GM19023 (cell line): ENCODE results near the gene PRKG1.

Experiments
- ATAC-seq: cut with Tn5 transposase; IDR thresholded peaks from one replicate; pipeline ENCODE4 v1.9.1; 2021; ENCODE audit warnings: mild to moderate bottlenecking, moderate library complexity; ENCODE audit not compliant: unreplicated experiment

Gene PRKG1

DNA sequence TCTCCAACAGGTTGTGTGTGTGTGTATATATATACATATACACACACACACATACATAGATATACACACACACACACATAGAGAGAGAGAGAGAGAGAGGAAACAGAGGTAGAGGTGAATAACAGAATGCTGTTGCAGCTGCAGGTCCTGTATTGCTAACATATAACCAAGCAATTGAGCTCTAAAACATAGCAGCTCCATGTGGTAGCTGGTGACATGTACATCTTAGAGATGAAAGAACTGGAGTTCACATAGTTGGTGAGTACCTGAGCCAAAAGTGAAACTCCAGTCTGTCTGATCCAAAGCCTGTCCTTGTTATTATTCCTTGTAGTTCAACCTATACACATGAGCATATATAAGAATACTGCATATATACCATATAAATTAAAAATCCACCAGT lies 778.0 kb downstream of the PRKG1 start:
- no peak for ATAC-seq

GRCh38 chr10:51857305-51857704 lies 783.0 kb downstream of the PRKG1 start:
- no peak for ATAC-seq

- no peak for ATAC-seq
Measured at GRCh38 chr10:51860257-51860656, 786.0 kb downstream of the PRKG1 start.

- ATAC-seq, result no peak
Measured at GRCh38 chr10:51861051-51861450, 786.8 kb downstream of the PRKG1 start.

DNA sequence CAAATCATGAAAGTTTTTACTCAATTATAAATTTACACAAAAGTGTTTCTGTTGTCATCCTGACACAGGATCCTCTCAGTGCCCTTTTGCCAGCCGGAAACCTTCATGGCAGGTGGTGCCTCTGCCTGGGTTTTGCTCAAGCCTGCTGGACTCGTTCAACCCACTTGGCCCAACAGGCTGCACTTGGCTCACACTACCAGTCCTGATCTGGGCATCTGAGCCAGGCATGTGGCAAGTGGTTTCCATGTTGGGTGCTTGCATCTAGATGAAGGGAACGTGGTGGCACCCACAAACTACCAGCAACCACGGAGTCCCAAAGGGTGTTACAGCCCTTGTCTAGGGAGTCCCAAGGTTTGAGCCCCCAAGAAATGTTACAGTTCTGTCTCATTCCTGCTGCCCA lies 787.4 kb downstream of the PRKG1 start:
- ATAC-seq, result no peak

DNA sequence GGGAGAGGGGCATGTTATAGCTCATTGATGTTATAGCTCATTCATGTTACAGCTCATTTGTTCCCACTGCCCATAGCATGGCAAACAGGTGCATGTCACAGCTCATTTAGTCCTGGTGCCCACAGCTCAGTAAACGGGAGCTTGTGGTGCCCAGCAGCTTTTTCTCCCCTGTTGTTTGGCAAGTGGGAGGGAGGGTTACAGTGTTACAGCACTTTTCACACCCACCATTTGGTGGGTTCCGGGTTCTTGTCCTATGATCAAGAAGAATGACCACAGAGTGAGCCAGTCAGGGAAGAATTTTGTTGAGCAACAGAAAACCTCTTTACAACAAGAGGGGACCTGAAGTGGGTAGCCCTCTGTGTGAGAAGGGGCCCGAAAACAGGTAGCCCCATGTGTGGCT lies 787.9 kb downstream of the PRKG1 start:
- ATAC-seq, result no peak

GRCh38 chr10:51867956-51868355 lies 793.7 kb downstream of the PRKG1 start:
- no peak for ATAC-seq

DNA sequence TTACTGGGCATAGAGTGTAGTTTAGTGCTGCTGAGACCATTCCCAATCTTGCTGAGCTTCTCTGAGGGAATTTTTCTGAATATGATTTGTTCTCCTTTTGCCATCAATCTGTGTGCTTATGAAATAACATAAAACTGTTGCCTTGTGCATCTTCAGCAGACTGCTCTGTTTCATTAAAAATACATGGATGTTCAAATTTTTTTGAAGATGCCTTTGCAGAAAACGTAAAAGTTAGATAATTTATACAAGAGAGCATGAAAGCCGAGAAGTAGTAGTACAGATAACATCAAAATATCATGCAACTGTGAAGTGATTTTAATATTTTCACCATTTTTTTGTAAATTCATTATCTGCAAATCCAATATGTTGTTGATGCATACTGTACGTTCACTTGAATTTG lies 799.8 kb downstream of the PRKG1 start:
- no peak for ATAC-seq

GRCh38 chr10:51875610-51876009 lies 801.3 kb downstream of the PRKG1 start:
- ATAC-seq, result no peak

DNA sequence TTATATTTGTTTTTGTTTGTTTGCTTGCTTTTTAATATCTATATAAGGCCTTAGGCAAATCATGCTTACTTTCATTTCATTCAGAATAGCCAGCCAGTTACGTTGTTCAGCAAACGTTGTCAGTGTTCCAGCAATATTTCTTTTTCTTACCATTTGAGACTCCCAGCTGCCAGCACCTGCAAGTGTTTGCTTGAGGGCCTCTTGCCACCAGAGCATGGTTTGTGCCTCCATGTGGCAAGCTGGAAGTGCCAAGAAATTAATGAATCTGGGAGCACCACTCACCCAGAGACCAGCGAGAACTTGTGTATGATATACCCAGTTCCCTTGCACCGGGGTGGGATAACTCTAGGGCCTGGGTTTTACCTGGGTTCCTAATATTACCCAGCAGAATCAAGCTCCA lies 802.2 kb downstream of the PRKG1 start:
- no peak for ATAC-seq

GRCh38 chr10:51876979-51877378 lies 802.7 kb downstream of the PRKG1 start:
- no peak for ATAC-seq

GRCh38 chr10:51877636-51878035 lies 803.3 kb downstream of the PRKG1 start:
- no peak for ATAC-seq

DNA sequence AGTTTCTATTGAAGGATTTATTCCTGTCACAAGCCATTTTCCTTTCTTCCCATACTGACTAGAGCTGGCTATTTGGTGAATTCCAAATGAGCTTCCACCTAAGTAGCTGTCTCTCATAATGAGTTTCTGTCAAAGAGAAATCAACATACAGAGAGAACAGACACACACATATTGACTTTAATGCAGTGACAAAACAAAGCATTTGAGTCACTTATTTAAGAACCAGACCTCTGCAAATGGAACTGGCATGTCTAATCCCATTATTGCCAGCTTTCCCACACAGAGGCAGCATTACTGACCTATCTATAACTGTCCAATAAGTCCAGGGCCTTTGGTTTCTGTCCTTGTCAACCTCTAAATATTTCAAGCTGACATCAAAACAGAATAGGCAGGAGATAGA lies 804.4 kb downstream of the PRKG1 start:
- ATAC-seq, result peak; percentile 9

GRCh38 chr10:51879238-51879637 lies 805.0 kb downstream of the PRKG1 start:
- peak; percentile 92 for ATAC-seq

GRCh38 chr10:51881213-51881612 lies 806.9 kb downstream of the PRKG1 start:
- no peak for ATAC-seq

DNA sequence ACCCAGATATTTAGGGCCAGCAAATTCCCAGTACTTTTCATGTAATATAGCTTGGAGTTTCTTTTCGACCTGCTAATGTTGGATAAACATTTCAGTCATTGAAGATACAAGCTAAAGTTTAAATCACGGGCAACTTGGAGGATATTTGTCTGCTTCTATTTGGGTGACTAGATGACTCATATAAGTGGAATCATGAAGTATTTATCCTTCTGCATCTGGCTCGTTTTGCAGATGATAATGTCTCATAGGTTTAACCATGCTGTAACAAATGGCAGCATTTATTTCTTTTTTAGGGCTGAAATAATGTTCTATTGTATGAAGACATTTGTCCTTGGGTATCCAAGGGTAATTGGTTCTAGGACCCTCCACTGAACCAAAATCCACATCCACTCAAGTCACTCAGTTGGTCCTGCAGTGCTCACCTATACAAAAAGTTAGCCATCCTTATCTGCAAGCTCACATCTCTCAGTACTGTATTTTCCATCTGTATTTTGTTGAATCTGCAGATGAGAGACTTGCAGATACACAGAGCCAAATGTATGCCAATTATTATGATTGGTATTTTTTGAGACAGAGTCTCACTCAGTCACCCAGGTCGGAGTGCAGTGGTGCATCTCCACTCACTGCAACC lies 812.3 kb downstream of the PRKG1 start:
- ATAC-seq, result no peak

DNA sequence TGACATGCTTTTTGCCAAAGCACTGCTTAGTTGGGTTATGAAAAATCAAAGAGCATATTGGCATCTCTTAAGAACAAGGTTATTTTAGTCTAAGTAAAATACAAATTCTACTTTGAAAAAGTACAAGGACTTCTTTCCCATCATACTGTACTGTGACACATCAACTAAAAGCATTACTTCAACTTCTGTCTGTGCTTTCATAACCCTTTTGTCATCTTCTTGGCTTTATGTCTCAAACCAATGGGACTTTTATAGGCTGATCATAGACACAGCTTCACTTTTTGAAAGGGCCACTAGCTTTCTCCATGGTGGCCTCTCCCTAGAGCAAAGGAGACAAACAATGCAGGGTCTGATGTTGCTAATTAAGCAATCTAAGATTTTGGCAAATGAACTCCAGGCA lies 814.0 kb downstream of the PRKG1 start:
- no peak for ATAC-seq

DNA sequence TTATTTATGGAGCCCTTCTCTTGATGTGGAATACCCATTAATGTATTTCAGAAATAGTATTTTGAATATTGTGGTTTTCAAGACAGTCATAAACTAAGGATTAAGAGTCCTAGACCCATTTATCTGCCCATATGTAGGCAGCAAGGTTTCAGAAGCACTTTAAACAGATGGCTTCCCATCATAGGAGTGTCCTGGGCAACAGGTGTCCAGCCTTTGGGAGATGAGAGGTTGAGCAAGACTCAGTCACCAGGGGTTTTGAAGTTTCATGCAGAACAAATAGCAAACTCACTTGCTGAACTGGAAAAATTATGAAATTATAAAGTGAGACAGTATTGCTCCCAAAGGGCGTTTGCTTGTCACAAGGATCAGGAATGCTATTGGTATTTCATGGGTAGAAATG lies 818.0 kb downstream of the PRKG1 start:
- ATAC-seq, result no peak

DNA sequence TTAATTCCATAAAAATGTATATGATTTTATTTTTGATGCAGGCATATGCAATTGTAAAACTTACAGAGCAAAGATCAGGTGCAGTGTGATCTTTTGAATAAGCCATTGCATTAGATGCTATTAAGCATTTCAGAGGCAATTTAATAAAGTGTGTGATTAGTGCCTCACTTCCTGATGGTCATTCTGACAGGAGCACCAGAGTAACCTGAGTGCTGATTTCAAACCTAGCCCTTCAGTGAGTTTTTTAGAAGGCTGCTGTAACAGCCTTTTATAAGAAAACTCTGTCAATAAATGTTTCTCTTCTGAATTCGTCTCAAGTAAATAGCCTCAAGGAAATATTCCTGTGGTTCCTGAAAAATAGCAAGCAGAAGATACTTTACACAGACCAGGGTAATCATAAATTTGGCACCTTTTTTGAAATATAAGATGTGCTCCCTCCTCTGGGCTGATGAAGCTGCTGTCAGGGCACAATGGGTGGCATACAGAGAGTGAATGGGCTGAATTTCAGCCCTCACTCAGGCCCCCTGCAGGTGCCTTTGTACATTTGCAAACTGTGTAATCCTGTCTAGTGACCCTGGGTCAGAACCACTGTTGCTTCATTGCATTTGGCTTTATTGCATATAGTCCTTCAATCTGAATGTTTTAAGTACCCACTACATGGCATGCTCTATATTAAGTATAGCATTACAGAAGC lies 818.8 kb downstream of the PRKG1 start:
- ATAC-seq, result peak; percentile 80

DNA sequence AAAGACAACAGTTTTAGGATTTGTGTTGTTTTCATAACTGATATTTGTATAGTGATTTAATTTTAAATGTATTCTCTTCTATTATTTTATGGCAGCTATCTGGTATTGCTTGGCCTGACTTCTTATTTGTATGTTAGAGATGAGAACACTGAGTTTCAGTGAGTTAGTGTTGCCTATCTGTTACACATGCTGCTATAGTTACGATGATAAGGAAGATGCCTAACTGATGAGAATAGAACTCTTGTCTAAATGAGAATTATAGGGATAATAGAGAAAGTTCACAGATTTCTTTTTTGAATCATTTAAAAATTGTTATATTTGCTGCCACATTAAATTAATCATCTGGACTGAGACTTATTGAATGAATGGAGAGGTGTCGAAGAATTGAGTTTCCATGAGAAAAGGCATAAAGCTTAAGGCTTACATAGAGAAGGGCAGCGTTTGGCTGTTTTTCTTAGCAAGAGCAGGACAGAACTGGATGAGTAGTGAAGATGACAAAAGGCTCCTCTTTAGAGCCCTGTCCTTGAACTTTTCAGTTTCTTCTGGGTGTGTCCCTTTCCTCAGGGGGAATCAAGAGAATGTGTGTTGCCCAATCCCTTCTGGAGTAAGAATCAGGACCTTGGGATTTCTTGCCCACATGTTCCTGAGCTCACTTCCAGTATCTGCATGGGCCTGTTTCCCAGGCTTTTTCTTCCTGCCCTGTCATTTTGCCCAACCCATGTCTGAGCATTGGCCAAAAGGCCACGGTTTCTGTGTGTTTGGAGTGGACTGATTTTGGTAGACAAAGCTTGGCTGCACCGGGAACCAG lies 820.7 kb downstream of the PRKG1 start:
- no peak for ATAC-seq

GRCh38 chr10:51896849-51897248 lies 822.6 kb downstream of the PRKG1 start:
- no peak for ATAC-seq

- ATAC-seq, result no peak
Measured at GRCh38 chr10:51897560-51897959, 823.3 kb downstream of the PRKG1 start.
